COR-L47 (cell line): Measurements from ENCODE around the gene SEMA3D.

Experiments
- DNase-seq: peaks from one replicate; lab custom pipeline; 2025; lab: John Stamatoyannopoulos, UW

Gene SEMA3D

GRCh38 chr7:84985073-84985784 is 201.6 kb downstream of the SEMA3D start:
- DNase-seq = no peak

GRCh38 chr7:84982199-84982598 is 204.7 kb downstream of the SEMA3D start:
- no peak for DNase-seq

DNA sequence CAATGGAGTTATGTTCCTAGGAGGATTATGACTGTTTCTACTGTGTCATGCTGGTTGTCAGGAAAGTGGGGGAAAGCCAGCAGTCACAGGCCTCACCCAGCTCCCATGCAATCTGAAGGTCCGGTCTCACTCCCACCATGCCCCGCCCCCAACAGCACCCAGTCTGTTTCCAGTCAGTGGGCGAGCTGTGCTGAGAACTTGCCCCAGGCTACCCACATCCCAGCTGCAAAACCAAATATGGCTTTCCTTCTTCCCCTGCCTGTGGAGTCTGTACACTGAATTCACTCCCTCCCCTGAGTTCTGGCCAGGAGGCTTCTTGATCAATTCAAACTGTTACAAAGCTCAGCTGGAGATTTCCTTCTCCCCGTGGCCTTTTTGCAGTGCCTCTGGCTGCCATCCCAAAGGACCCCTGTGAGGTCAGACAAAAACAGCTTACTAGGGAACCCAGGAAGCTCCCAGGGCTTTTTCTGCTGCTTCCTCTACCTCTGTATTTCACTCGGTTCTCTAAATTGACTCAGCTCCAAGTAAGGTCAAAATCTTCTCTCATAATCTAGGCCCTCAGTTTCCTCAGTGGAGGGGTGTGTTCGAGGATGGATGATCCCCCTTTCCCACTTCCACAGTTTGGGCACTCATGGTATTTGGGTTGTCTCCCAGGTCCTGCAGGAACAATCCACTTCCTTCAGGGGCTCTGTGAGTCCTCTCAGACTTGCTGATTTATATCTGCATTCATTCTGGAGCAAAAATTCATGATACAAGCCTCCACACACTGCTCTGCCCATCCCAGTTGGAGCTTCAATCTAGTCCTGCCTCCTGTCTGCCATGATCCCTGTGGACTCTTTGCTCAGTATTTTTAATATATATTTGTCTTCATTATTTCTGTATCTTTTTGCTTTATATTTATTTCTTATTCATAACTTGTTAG is 205.5 kb downstream of the SEMA3D start:
- DNase-seq = peak; percentile 95

DNA sequence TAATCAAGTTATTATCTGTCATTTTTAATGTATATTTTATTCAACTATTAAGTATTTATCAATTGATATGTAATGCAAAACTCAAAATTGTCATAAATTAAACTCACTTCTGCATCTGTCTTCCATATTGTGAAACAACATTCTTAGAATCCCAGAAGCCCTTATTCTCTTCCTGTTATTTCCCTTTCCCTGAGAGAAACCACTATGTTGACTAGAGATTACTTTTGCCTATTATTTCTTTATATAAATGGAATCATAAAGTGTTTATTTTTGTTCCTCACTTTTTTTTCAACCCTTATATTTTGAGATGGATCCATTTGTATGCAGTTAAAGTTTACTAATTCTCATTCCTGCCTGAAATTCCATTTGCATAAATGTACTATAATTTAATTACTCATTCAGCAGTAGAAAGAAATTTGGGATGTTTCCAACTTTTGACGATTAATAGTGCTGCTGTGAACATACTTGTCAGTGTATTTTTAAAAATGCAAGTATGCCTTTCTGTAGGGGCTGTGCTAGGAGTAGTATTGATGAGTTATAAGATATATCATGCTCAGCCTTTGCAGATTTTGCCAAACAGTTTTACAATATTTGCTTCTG is 211.2 kb downstream of the SEMA3D start:
- DNase-seq = no peak

- no peak for DNase-seq
These were observed 215.5 kb downstream of the SEMA3D start for GRCh38 chr7:84971360-84971759.

DNA sequence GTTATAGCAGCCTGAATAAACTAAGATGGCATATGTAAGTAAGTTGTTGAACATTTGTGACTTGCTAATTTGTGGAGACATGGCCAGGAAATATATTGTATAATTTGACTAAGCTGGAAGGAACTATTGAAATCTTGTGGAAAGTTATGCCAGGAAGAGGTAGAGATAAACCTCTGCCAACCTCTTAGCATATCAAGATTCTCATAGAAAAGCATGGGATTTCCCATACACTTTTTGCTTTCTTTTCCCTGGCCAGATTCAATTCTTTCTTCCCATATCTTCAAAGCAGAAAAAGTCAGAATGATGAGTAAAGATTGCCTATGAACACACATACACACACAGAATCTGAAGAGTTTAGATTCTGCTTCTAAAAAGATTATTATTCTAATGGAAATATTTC is 216.2 kb downstream of the SEMA3D start:
- DNase-seq = no peak

- DNase-seq = no peak
These were observed 233.6 kb downstream of the SEMA3D start for GRCh38 chr7:84953234-84953633.

- no peak for DNase-seq
These were observed 236.0 kb downstream of the SEMA3D start for GRCh38 chr7:84950836-84951235.

GRCh38 chr7:84949501-84949900 is 237.4 kb downstream of the SEMA3D start:
- DNase-seq = no peak

DNA sequence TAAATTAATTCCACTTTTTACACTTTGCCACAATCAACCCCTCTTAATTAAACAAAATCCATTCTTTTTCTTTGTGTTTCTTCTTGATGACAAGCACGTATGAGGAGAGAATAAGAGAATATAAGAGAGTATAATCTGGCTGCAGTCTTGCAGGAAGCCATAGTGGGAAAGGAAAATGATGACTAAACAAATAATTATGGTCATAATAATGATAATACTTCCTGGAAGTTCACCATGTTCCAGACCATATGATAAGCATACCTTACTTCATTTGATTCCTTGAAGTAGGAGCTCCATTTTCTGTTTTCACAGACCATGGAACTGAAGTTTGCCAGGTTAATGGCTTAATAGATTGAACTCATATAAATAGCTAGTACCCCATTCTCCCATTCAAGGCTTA is 237.8 kb downstream of the SEMA3D start:
- DNase-seq = no peak

DNA sequence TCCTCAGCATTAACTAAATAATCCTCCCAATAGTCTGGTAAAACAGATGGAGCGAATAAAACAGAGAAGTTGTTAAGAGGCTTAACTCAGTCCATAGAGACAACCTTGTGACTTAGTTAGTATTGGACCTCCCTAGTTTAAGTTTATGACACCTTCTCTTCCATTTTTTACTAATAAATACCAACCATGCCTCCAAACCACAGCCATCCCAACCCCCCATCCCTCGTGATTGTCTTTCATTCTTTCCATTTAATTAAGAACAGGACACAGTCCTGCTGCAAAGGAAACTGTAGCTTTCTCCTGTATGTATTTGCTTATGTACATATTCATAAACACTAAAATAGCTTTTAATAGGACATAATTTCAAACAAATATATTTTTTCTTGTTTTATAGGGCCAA is 238.2 kb downstream of the SEMA3D start:
- no peak for DNase-seq

DNA sequence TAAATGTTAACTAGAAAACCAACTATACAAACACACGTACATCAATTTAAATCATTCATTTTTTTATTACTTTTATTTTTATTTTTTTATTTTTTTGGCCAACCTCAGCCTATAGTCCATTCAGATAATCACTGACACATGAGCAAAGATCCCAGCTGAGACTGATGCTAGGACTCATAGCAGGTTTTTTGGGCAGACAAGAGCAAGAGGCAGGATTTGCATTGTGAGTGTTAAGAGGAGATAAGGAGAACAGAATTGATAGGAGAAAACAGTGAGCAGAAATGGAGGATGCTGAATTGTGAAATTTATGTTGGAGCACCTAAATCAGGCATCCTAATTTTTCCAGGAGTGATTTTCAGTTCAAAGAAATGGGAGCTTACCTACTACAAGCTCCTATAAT is 240.3 kb downstream of the SEMA3D start:
- no peak for DNase-seq
